GM18526 (cell line): ENCODE measurements around the gene ALDH3A2.

Source experiments
- POLR2A ChIP-seq: IDR thresholded peaks from 3 replicates; pipeline ENCODE4 v1.6.1; 2011; ENCODE audit not compliant: insufficient read length; ENCODE audit errors: extremely low read depth

Gene ALDH3A2

GRCh38 chr17:19660219-19660870 is 11.8 kb downstream of the ALDH3A2 start:
- no peak for TF ChIP-seq POLR2A

DNA sequence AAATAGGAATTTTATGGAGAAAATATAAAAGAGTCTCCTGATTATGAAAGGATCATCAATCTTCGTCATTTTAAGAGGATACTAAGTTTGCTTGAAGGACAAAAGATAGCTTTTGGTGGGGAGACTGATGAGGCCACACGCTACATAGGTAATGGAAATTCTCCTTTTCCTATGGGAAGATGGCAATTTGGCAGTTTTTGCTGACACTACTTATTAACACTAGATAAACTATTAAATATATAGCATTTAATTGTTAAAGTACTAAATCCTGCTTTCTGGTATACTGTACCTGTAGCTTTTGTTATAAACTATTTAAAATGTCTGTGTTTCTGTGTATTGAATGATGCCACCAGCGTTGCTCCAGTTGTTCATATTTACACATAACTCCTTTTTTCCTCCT is 12.6 kb downstream of the ALDH3A2 start:
- TF ChIP-seq POLR2A, result no peak

GRCh38 chr17:19663097-19663496 is 14.5 kb downstream of the ALDH3A2 start:
- no peak for TF ChIP-seq POLR2A

DNA sequence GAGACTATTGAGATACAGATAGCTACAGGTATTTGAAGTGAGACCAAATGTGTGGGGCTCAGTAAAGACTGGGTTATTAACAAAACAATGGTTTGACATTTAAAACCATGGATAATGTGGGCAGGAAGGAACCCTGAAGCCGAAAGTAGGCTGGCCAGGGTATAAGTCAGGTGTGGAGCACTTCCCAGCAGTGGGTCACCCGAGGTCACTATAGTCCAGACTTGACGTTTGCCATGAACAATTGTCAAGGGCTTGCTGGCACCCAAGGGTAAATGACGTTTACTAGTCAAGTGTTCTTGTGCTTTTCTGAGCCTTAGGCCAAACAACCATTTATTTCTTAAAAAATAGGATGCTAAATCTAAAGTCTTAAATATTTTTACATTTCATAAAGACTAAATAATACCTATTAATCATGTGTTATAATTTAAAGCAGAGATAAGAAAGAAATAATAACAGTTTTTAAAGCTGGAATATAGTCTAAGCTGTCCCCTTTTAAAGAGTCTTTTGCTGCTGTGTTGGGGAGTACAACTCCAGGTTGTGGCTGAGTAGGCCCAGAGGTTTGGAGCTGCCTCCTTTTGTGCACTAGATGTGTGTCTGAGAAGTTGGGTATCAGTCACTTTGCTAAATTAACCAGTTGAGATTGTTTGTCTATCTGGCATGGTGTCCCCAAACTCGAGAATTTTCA is 15.7 kb downstream of the ALDH3A2 start:
- no peak for TF ChIP-seq POLR2A

DNA sequence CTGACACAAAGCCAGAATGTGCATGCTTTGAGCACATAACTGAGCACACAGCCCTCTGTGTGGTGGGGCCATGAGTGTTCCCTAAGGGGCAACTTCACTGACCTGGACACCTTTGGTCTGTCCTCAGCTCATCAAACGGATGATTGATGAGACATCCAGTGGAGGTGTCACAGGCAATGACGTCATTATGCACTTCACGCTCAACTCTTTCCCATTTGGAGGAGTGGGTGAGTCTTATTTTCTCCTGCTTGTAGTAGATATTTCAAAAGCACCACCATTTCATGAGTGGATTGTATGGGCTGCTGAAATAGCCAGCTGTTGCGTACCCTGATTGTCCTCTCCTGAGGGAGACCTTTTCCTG is 16.2 kb downstream of the ALDH3A2 start:
- no peak for TF ChIP-seq POLR2A

GRCh38 chr17:19670908-19671307 is 22.4 kb downstream of the ALDH3A2 start:
- TF ChIP-seq POLR2A, result no peak

DNA sequence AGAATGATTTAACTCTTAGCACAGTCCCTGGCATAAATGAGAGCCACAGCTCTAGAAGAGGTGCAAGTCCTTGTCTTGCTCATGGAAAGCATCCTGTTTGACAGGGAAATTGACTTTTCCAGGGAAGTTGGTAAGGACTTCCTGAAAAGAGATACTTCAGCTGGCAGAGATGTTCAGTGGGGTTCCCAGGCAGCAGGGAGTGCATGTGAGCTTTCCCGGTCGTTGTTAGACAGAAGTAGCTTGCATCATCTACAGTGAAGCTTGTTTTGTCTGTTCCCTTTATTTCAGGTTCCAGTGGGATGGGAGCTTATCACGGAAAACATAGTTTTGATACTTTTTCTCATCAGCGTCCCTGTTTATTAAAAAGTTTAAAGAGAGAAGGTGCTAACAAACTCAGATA is 22.9 kb downstream of the ALDH3A2 start:
- TF ChIP-seq POLR2A, result no peak

- TF ChIP-seq POLR2A, result no peak
These were observed 23.6 kb downstream of the ALDH3A2 start for GRCh38 chr17:19672009-19672750.

GRCh38 chr17:19673623-19674022 is 25.1 kb downstream of the ALDH3A2 start:
- no peak for TF ChIP-seq POLR2A

DNA sequence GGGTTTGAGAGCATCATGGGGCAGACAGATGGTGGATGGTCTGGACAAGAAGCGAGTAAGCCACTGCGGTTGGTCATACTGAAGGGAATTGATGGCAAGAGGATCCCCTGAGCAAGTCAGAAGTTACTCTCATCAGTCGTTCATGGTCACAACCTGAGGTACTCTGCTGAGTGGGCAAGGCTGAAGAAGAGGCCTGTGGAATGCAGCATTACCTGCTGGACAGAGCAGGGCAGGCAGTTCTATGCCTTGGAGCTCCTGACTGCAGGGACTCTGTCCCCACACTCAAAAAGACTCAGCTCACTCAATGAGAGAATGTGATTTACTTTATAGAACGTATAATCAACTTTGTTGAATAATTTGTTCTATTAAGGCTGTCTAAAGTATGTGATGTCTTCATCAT is 28.3 kb downstream of the ALDH3A2 start:
- TF ChIP-seq POLR2A, result no peak

DNA sequence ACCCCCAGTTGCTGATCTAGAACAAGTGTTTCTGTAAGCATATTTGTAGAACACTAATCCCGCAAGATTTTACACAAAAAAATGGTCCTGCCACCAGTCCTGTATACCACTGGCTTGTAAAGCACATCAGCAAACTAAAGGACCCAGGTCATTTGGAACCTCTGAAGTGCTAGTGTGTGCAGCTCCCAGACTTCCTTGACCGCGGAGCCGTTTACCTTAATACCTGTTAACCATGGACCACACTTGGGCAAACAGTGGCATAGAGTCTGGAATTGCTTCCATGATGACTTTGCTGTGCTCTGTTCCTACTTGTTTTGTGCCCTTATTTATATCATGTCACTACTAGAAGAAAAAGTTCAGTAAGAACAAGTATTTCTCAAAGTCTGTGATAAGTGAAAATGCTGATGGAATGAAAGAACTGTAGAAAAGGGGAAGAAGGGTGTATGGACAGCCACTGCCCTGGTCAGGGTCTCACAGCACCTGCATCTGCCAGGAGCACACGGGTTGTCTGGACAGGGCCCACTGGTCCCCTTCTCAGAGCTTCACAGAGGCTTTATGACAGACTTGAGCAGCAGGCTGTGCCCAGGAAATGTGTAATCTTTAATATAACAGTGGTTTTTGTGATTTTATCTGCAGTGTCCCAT is 29.3 kb downstream of the ALDH3A2 start:
- no peak for TF ChIP-seq POLR2A

DNA sequence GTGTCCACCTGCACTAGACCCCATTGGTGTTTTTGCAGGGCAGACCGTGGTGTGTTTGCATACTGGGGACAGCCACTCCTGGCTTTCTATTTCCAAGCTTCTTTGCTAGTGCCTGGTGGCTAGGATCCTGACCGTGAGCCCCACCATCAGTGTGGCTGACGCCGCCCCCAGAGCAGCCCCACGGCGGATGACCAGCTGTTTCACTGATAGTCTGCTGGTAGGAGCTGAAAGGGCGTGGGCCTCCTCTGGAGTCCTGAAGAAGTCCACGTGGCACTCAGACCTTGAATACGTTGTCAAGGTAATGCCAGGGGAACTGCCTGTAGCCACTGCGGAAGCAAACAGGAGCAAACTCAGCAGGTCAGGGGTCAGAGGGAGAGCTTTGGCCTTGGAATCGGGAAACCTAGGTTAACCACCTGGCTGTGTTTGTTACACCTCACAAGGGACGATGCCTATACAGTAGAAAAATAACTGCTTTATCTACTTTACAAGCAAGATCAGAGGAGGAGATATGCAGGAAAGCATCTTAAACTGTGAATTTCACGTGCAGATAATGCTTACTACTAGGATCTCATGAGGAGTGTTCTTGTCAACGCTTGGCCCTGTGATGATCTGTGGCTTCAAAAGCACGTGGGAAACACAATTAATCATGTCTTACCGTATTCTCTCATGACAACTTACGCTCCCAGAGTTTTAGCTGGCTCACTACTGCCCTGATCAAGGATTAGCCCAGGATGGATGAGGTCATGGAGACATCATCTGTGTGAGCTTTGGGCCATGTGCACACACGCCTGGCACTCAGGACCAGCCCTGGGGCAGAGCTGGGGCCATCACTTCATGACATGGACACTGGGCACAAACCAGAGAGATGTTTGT is 30.3 kb downstream of the ALDH3A2 start:
- TF ChIP-seq POLR2A, result no peak

DNA sequence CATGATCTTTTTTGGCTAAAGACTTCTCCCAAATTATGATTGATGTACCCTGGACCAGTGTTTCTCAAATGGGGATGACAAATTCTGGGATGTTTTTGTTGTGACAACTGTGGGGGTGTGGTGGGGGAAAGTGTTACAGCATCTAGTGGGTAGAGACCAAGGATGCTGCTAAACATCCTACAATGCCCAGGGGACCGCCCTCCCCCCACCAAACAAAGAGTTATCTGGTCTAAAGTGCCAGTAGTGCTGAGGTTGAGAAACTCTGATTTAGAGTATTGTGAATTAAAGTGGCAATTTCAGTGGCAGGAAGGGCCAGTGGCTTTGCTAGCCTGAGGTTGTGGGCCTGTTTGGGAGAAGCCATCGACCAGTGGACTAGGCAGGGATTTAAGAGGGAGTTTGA is 34.6 kb downstream of the ALDH3A2 start:
- no peak for TF ChIP-seq POLR2A

DNA sequence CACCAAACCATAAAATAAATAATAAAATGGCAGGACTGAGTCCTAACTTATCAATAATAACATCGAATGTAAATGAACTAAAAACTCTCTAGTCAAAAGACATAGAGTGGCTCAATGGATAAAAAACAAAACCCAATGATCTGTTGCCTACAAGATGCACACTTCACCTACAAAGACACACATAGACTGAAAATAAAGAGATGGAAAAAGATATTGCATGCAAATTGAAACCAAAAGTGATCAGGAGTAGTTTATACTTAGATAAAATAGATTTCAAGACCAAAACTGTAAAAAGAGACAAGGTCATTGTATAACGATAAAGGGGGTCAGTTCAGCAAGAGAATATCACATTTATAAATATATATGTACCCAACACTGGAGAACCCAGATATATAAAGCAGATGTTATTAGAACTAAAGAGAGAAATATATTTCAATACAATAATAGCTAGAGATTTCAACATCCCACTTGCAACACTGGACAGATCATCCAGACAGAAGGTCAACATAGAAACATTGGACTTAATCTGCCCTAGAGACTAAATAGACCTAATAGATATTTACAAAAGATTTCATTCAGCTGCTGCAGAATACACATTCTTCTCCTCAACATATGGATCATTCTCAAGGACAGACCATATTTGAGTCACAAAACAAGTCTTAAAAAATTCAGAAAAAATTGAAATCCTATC is 38.0 kb downstream of the ALDH3A2 start:
- TF ChIP-seq POLR2A, result no peak
